Neural cell (in vitro differentiated cells): ENCODE measurements around the gene ARHGEF39.
"Not testable (repeated sequence)": the region's sequence is repeated elsewhere in the genome, so short reads cannot be mapped to it uniquely, and the experiment has no call there.

ENCODE experiments used
- CTCF ChIP-seq: fragments of 450-650 bp; IDR thresholded peaks from 2 replicates; pipeline ENCODE4 v1.5.1; 2014; ENCODE audit warnings: antibody characterized with exemption, mild to moderate bottlenecking, moderate library complexity; ENCODE audit not compliant: poor library complexity, severe bottlenecking
- EZH2 ChIP-seq: fragments of 200-600, 300-800 bp; shearing (Covaris generic), sonication (generic); IDR thresholded peaks from 2 replicates; pipeline ENCODE4 v1.6.1; 2014; ENCODE audit warnings: antibody characterized with exemption, low read length, borderline replicate concordance, mild to moderate bottlenecking; ENCODE audit not compliant: insufficient read depth, poor library complexity, severe bottlenecking
- RAD21 ChIP-seq: fragments of 450-650 bp; conservative IDR thresholded peaks from 2 replicates; pipeline ENCODE4 v1.6.1; 2014; ENCODE audit warnings: antibody characterized with exemption, mild to moderate bottlenecking, moderate library complexity
- TAF1 ChIP-seq: IDR thresholded peaks from 2 replicates; pipeline ENCODE4 v1.6.1; 2012; ENCODE audit warnings: low read depth

- TF ChIP-seq CTCF, TAF1, EZH2, RAD21: not testable (repeated sequence)
Measured at GRCh38 chr9:35640431-35640830, 24.6 kb downstream of the ARHGEF39 start.
